HepG2 (cell line): ENCODE measurements around the gene ARHGAP26. TPM values are rescaled to one million over a fixed set of nuclear protein-coding genes. Genes with fewer than 3 reads are reported as not detected.

Experiments used
- ATAC-seq: fragments of 200-7000 bp; cut with Tn5 transposase; 3 replicates; pipeline ENCODE4 v1.9.1; 2020; ENCODE audit warnings: mild to moderate bottlenecking, moderate library complexity
- BruUV-seq: library from RNA; stranded (reverse); fragments of 400-500 nt; replicated peaks from 2 replicates; lab custom pipeline; 2021; lab: Mats Ljungman, UMichigan
- CTCF ChIA-PET: fragments of 300-600 bp; formaldehyde crosslinking; extraction: SDS; loops from one replicate; lab custom pipeline; 2021; ENCODE audit warnings: low total read pairs, inconsistent platforms, low intra/inter-chr PET ratio; lab: Yijun Ruan, JAX
- POLR2A ChIA-PET: fragments of 350-600 bp; sonication (Branson Sonifier 250); formaldehyde crosslinking; loops from one replicate; lab custom pipeline; 2020; ENCODE audit warnings: antibody characterized with exemption, inconsistent platforms; lab: Yijun Ruan, JAX
- DNase-seq: peaks from one replicate; pipeline ENCODE4 v3.0.0-alpha.2; 2015; ENCODE audit warnings: low spot score
- FAIRE-seq: peaks from 3 replicates; lab custom pipeline; 2011; peaks lifted over from hg19 to GRCh38; lab: Jason Lieb, UNC
- H2AFZ ChIP-seq: one replicate; pipeline ENCODE4 v1.6.1; 2011; ENCODE audit warnings: low read length, inconsistent platforms
- H3K27ac ChIP-seq: fragments of 300-600 bp; 3 replicates; pipeline ENCODE4 v1.8.0; 2011; ENCODE audit warnings: mixed run types, mild to moderate bottlenecking, mixed read lengths, low read length, inconsistent platforms; ENCODE audit not compliant: insufficient read depth; ENCODE audit errors: extremely low read length
- H3K27me3 ChIP-seq, 2 experiments: fragments of 200-600 bp in 1 of 2; 2 replicates in 1 of 2; 3 replicates in 1 of 2; pipeline versions ENCODE4 v1.6.0 to v1.8.0; 2011; ENCODE audit warnings: low read length in 2 of 2, mild to moderate bottlenecking in 2 of 2, moderate library complexity in 2 of 2, inconsistent platforms in 1 of 2; ENCODE audit not compliant: insufficient read depth in 2 of 2, control insufficient read depth in 1 of 2
- H3K36me3 ChIP-seq, 2 experiments: fragments of 200-600 bp in 1 of 2; replicated peaks in 1 of 2; 2 replicates in 1 of 2; 3 replicates in 1 of 2; pipeline versions ENCODE4 v1.5.1 to v1.8.0; 2011; ENCODE audit warnings: low read length in 2 of 2, inconsistent platforms in 1 of 2; ENCODE audit not compliant: insufficient read depth in 2 of 2, control insufficient read depth in 1 of 2
- H3K4me1 ChIP-seq: 2 replicates; pipeline ENCODE4 v1.5.1; 2012; ENCODE audit warnings: low read length, inconsistent platforms; ENCODE audit not compliant: insufficient read depth
- H3K4me2 ChIP-seq: 2 replicates; pipeline ENCODE4 v1.6.0; 2011; ENCODE audit warnings: low read depth, low read length, inconsistent platforms
- H3K4me3 ChIP-seq, 3 experiments: fragments of 200-600 bp in 1 of 3; sonication (generic), shearing (Covaris generic) in 1 of 3; replicated peaks in 1 of 3; 2 replicates each; pipeline ENCODE4 v1.5.1; 2011 to 2016; ENCODE audit warnings: low read length in 3 of 3, inconsistent platforms in 2 of 3, low read depth in 2 of 3, mild to moderate bottlenecking in 2 of 3, control low read depth in 1 of 3, mixed read lengths in 1 of 3; ENCODE audit not compliant: insufficient read depth in 1 of 3
- H3K79me2 ChIP-seq: one replicate; pipeline ENCODE4 v1.6.1; 2011; ENCODE audit warnings: low read length, inconsistent platforms; ENCODE audit not compliant: insufficient read depth
- H3K9ac ChIP-seq: 2 replicates; pipeline ENCODE4 v1.6.0; 2011; ENCODE audit warnings: mild to moderate bottlenecking, low read depth, low read length, inconsistent platforms; ENCODE audit not compliant: insufficient read depth
- H3K9me3 ChIP-seq: 2 replicates; pipeline ENCODE4 v1.5.1; 2012; ENCODE audit warnings: mild to moderate bottlenecking, low read length
- H4K20me1 ChIP-seq: 2 replicates; pipeline ENCODE4 v1.6.0; 2011; ENCODE audit warnings: inconsistent platforms, mild to moderate bottlenecking, low read length, moderate library complexity; ENCODE audit not compliant: insufficient read depth
- AKAP8 ChIP-seq: sonication (generic); formaldehyde crosslinking; IDR thresholded peaks from 2 replicates; pipeline ENCODE4 v1.5.1; 2020; ENCODE audit warnings: mild to moderate bottlenecking, missing genetic modification reagents
- ARHGAP35 ChIP-seq: sonication (generic); formaldehyde crosslinking; IDR thresholded peaks from 2 replicates; pipeline ENCODE4 v1.9.0; 2022; ENCODE audit warnings: mild to moderate bottlenecking, inconsistent platforms, moderate library complexity, missing genetic modification reagents, borderline replicate concordance
- BORCS8-MEF2B ChIP-seq: sonication (generic); formaldehyde crosslinking; IDR thresholded peaks from 2 replicates; pipeline ENCODE4 v1.8.0; 2022; ENCODE audit warnings: mild to moderate bottlenecking, missing genetic modification reagents
- DNMT1 ChIP-seq: sonication (generic); formaldehyde crosslinking; IDR thresholded peaks from 2 replicates; pipeline ENCODE4 v1.5.1; 2020; ENCODE audit warnings: mild to moderate bottlenecking, missing genetic modification reagents
- ELK4 ChIP-seq: sonication (generic); formaldehyde crosslinking; IDR thresholded peaks from 2 replicates; pipeline ENCODE4 v1.9.0; 2021; ENCODE audit warnings: missing genetic modification reagents, borderline replicate concordance
- FOXA1 ChIP-seq, 2 experiments: fragments of 450-650 bp in 1 of 2; sonication (generic) in 1 of 2; formaldehyde crosslinking in 1 of 2; IDR thresholded peaks; 2 replicates each; pipeline versions ENCODE4 v1.4.0 to v1.6.1; 2016 to 2020; ENCODE audit warnings: missing genetic modification reagents in 1 of 2
- ISL2 ChIP-seq: sonication (generic); formaldehyde crosslinking; IDR thresholded peaks from 2 replicates; pipeline ENCODE4 v1.5.0; 2020; ENCODE audit warnings: missing genetic modification reagents
- KLF13 ChIP-seq: sonication (generic); formaldehyde crosslinking; IDR thresholded peaks from 2 replicates; pipeline ENCODE4 v1.4.0; 2020; ENCODE audit warnings: mild to moderate bottlenecking, missing genetic modification reagents
- MLX ChIP-seq: IDR thresholded peaks from 2 replicates; pipeline ENCODE4 v1.6.1; 2016
- MLXIP ChIP-seq: sonication (generic); formaldehyde crosslinking; IDR thresholded peaks from 2 replicates; pipeline ENCODE4 v1.9.0; 2021; ENCODE audit warnings: missing genetic modification reagents, borderline replicate concordance
- SKI ChIP-seq: fragments of 450-650 bp; IDR thresholded peaks from one replicate; pipeline ENCODE4 v1.6.1; 2018; ENCODE audit warnings: mild to moderate bottlenecking; ENCODE audit not compliant: partially characterized antibody
- ZFP90 ChIP-seq: sonication (generic); formaldehyde crosslinking; IDR thresholded peaks from 2 replicates; pipeline ENCODE4 v1.8.0; 2022; ENCODE audit warnings: missing genetic modification reagents, mild to moderate bottlenecking, inconsistent platforms, borderline replicate concordance
- ZNF143 ChIP-seq: sonication (generic); formaldehyde crosslinking; IDR thresholded peaks from 2 replicates; pipeline ENCODE4 v1.4.0; 2020; ENCODE audit warnings: missing genetic modification reagents
- ZNF264 ChIP-seq: sonication (generic); formaldehyde crosslinking; IDR thresholded peaks from 2 replicates; pipeline ENCODE4 v1.4.0; 2020; ENCODE audit warnings: missing genetic modification reagents
- ZNF503 ChIP-seq: sonication (generic); formaldehyde crosslinking; IDR thresholded peaks from 2 replicates; pipeline ENCODE4 v1.4.0; 2020; ENCODE audit warnings: missing genetic modification reagents
- ZNF543 ChIP-seq: sonication (generic); formaldehyde crosslinking; IDR thresholded peaks from 2 replicates; pipeline ENCODE4 v1.4.0; 2020; ENCODE audit warnings: mild to moderate bottlenecking, missing genetic modification reagents
- ZNF720 ChIP-seq: sonication (generic); formaldehyde crosslinking; IDR thresholded peaks from 2 replicates; pipeline ENCODE4 v1.4.0; 2020; ENCODE audit warnings: missing genetic modification reagents
- WGBS: methylation state at CpG from one replicate; pipeline ENCODE4 v1.1.6; 2017; ENCODE audit warnings: low lambda C conversion rate; 5-methylcytosine and 5-hydroxymethylcytosine counted together
- in situ Hi-C: cut with HindIII; loops from 2 replicates; pipeline ENCODE4 v1.10.0; 2017; ENCODE audit warnings: low pct_unique_long_range_greater_than_20kb; ENCODE audit not compliant: extremely low pct_ligation_motif_present
- intact Hi-C: fragments of 100-400 bp; cut with micrococcal nuclease; formaldehyde crosslinking; loops from one replicate; pipeline ENCODE4 v1.10.0; 2022; ENCODE audit not compliant: unreplicated experiment
- polyA plus RNA-seq, 8 experiments: library from polyadenylated mRNA; depleted of rRNA in 3 of 8; stranded (reverse) in 7 of 8; unstranded in 1 of 8; fragments of >200 nt; fragmentation: Illumina TruSeq in 4 of 8; extraction: Trizol in 4 of 8; gene quantifications; 2 replicates each; pipeline versions ENCODE4 v1.2.1 to v1.2.3, GENCODE V29; 2011 to 2016; ENCODE audit warnings: low read depth in 4 of 8, missing spikeins in 1 of 8, mixed read lengths in 1 of 8; ENCODE audit not compliant: insufficient read depth in 1 of 8
- total RNA-seq, 5 experiments: library from RNA; depleted of rRNA; stranded (reverse); fragments of >200 nt; fragmentation: Illumina TruSeq; extraction: Trizol; gene quantifications; 2 replicates each; pipeline ENCODE4 v1.2.3, GENCODE V29; 2016; ENCODE audit warnings: low read depth in 1 of 5

Gene ARHGAP26
- total and polyA plus RNA-seq, 2 of the 13 experiments (the other 11 are each of a cell fraction or from before 2014, with no cell fraction given), result 9.6 to 18.2 TPM

GRCh38 chr5:142946547-142947426 is 176.6 kb downstream of the ARHGAP26 start:
- intact Hi-C loops (no loop called here), in situ Hi-C loops (no loop called here)
- 94% methylated on average over 4 of the region's 4 CpGs for WGBS
- Histone ChIP-seq H4K20me1 (no peaks in the 10 kb centered on the region), H3K4me3 (no peak overlapping the region), H3K4me1 (no peaks in the 10 kb centered on the region), H3K9ac (no peak overlapping the region), H3K27me3 (no peaks in the 10 kb centered on the region), H3K27ac (no peak overlapping the region), H3K79me2 (no peaks in the 10 kb centered on the region), H3K36me3 (no peaks in the 10 kb centered on the region), H3K4me2 (no peak overlapping the region)
- ChIA-PET POLR2A (interaction anchor here (0.6 kb wide), 1 partner anchor 624 kb away, joined by 3 read pairs; no protein-coding TSS in a partner anchor), CTCF (no interaction called here)
- no peak for FAIRE-seq
- DNase-seq, result no peak
- no peak for ATAC-seq
- BruUV-seq, result no TSS peak
- no peak for TF ChIP-seq ZNF503 (CRISPR knock-in tag)
- no peak for TF ChIP-seq ARHGAP35 (CRISPR knock-in tag)
- TF ChIP-seq SKI, result no peak
- no peak for TF ChIP-seq KLF13 (CRISPR knock-in tag)
- TF ChIP-seq ZNF143, result no peak
- no peak for TF ChIP-seq BORCS8-MEF2B (CRISPR knock-in tag)
- no peak for TF ChIP-seq ZFP90 (CRISPR knock-in tag)
- no peak for TF ChIP-seq DNMT1 (CRISPR knock-in tag)
- no peak for TF ChIP-seq ZNF264 (CRISPR knock-in tag)
- TF ChIP-seq MLXIP, result no peak
- no peak for TF ChIP-seq FOXA1 (IDR thresholded peaks at IDR 0.05)
- no peak for TF ChIP-seq FOXA1 (CRISPR knock-in tag; IDR thresholded peaks at IDR 0.05)
- TF ChIP-seq ELK4, result no peak
- no peak for TF ChIP-seq ISL2 (CRISPR knock-in tag)
- no peak for TF ChIP-seq AKAP8 (CRISPR knock-in tag)
- no peak for TF ChIP-seq ZNF543 (CRISPR knock-in tag)
- no peak for TF ChIP-seq MLX (CRISPR knock-in tag)
- TF ChIP-seq ZNF720 (CRISPR knock-in tag), result no peak
- TF ChIP-seq, all 625 proteins: peak for 0
- Histone ChIP-seq H3K9me3 (no peaks in the 10 kb centered on the region), H2AFZ (no peak overlapping the region)
